NCI-H128 (cell line): ENCODE data around the gene MS4A10.

ENCODE experiments used
- DNase-seq: peaks from one replicate; lab custom pipeline; 2025; ENCODE audit not compliant: unreplicated experiment; lab: John Stamatoyannopoulos, UW

MS4A10 gene

GRCh38 chr11:60847281-60847680, 62.1 kb downstream of the MS4A10 start:
- no peak for DNase-seq

GRCh38 chr11:60847896-60848295, 62.8 kb downstream of the MS4A10 start:
- no peak for DNase-seq

GRCh38 chr11:60848714-60849151, 63.6 kb downstream of the MS4A10 start:
- no peak for DNase-seq

- no peak for DNase-seq
These were observed 64.7 kb downstream of the MS4A10 start for GRCh38 chr11:60849641-60850520.
